IPS-18a (cell line): Measurements from ENCODE around the gene RPUSD3.
"Not testable (repeated sequence)": the region's sequence is repeated elsewhere in the genome, so short reads cannot be mapped to it uniquely, and the experiment has no call there.

Experiments used
- H3K27ac ChIP-seq: one replicate; pipeline ENCODE4 v1.5.1; 2013; ENCODE audit warnings: low read length
- H3K27me3 ChIP-seq: one replicate; pipeline ENCODE4 v1.6.1; 2013; ENCODE audit warnings: mild to moderate bottlenecking, low read length; ENCODE audit not compliant: control insufficient read depth, insufficient read depth
- H3K36me3 ChIP-seq: one replicate; pipeline ENCODE4 v1.6.1; 2013; ENCODE audit warnings: low read depth, low read length; ENCODE audit not compliant: control insufficient read depth
- H3K4me1 ChIP-seq: one replicate; pipeline ENCODE4 v1.6.1; 2013; ENCODE audit warnings: low read depth, low read length; ENCODE audit not compliant: control insufficient read depth
- H3K4me3 ChIP-seq: one replicate; pipeline ENCODE4 v1.5.1; 2013; ENCODE audit warnings: low read length
- H3K9ac ChIP-seq: one replicate; pipeline ENCODE4 v1.6.1; 2013; ENCODE audit warnings: mild to moderate bottlenecking, low read length, moderate library complexity
- H3K9me3 ChIP-seq: one replicate; pipeline ENCODE4 v1.6.1; 2013; ENCODE audit warnings: low read depth, low read length; ENCODE audit not compliant: control insufficient read depth

Gene RPUSD3

GRCh38 chr3:9879830-9880549 lies 36.2 kb upstream of the RPUSD3 start, which contains the start of gene CIDEC:
Gene CIDEC (minus strand): TSS chr3:9880253. CDS start chr3:9878486, 1,767 bp downstream.
- H3K4me1 ChIP-seq = no peaks in the 10 kb centered on the region
- no peaks in the 10 kb centered on the region for H3K27me3 ChIP-seq
- no peaks in the 10 kb centered on the region for H3K9me3 ChIP-seq
- no peak within 1 kb of the TSS for H3K4me3 ChIP-seq
- no peak within 1 kb of the TSS for H3K27ac ChIP-seq
- no peaks in the 10 kb centered on the region for H3K36me3 ChIP-seq
- no peak within 1 kb of the TSS for H3K9ac ChIP-seq

GRCh38 chr3:9878700-9879099 lies 34.9 kb upstream of the RPUSD3 start:
- Histone ChIP-seq H3K9me3 (no peaks in the 10 kb centered on the region), H3K4me3 (no peak overlapping the region), H3K9ac (no peak overlapping the region), H3K4me1 (no peaks in the 10 kb centered on the region), H3K27me3 (no peaks in the 10 kb centered on the region), H3K27ac (no peak overlapping the region), H3K36me3 (no peaks in the 10 kb centered on the region)

- Histone ChIP-seq H3K36me3 (no peaks in the 10 kb centered on the region), H3K9me3 (no peaks in the 10 kb centered on the region), H3K27me3 (no peaks in the 10 kb centered on the region), H3K4me1 (no peaks in the 10 kb centered on the region), H3K27ac (no peak overlapping the region), H3K9ac (no peak overlapping the region), H3K4me3 (no peak overlapping the region)
These were observed 33.2 kb upstream of the RPUSD3 start for GRCh38 chr3:9876991-9877390.

- H3K4me3 ChIP-seq, H3K27ac ChIP-seq, H3K9ac ChIP-seq, H3K9me3 ChIP-seq, H3K27me3 ChIP-seq, H3K36me3 ChIP-seq, H3K4me1 ChIP-seq: not testable (repeated sequence)
These were observed 32.4 kb upstream of the RPUSD3 start for GRCh38 chr3:9876255-9876654.

- Histone ChIP-seq H3K9me3 (no peaks in the 10 kb centered on the region), H3K27me3 (no peaks in the 10 kb centered on the region), H3K9ac (no peak overlapping the region), H3K4me1 (no peaks in the 10 kb centered on the region), H3K36me3 (no peaks in the 10 kb centered on the region), H3K27ac (no peak overlapping the region), H3K4me3 (no peak overlapping the region)
These were observed 31.6 kb upstream of the RPUSD3 start for GRCh38 chr3:9875448-9875847.

GRCh38 chr3:9872067-9872466 lies 28.3 kb upstream of the RPUSD3 start:
- not testable (repeated sequence) for H3K9me3 ChIP-seq, H3K27ac ChIP-seq, H3K27me3 ChIP-seq, H3K9ac ChIP-seq, H3K4me1 ChIP-seq, H3K4me3 ChIP-seq, H3K36me3 ChIP-seq

- no peaks in the 10 kb centered on the region for H3K36me3 ChIP-seq
- no peaks in the 10 kb centered on the region for H3K27me3 ChIP-seq
- no peak overlapping the region for H3K9ac ChIP-seq
- H3K4me1 ChIP-seq = no peaks in the 10 kb centered on the region
- H3K4me3 ChIP-seq = no peak overlapping the region
- no peak overlapping the region for H3K27ac ChIP-seq
- no peaks in the 10 kb centered on the region for H3K9me3 ChIP-seq
These were observed 27.2 kb upstream of the RPUSD3 start for GRCh38 chr3:9870978-9871377.

- H3K9ac ChIP-seq = no peak overlapping the region
- no peak overlapping the region for H3K4me3 ChIP-seq
- H3K27me3 ChIP-seq = no peaks in the 10 kb centered on the region
- H3K36me3 ChIP-seq = no peaks in the 10 kb centered on the region
- no peaks in the 10 kb centered on the region for H3K4me1 ChIP-seq
- no peaks in the 10 kb centered on the region for H3K9me3 ChIP-seq
- no peak overlapping the region for H3K27ac ChIP-seq
These were observed 26.1 kb upstream of the RPUSD3 start for GRCh38 chr3:9869955-9870354.

- no peak overlapping the region for H3K9ac ChIP-seq
These were observed 23.3 kb upstream of the RPUSD3 start for GRCh38 chr3:9867106-9867505.

GRCh38 chr3:9866639-9867038 lies 22.8 kb upstream of the RPUSD3 start:
- Histone ChIP-seq H3K4me3 (no peak overlapping the region), H3K4me1 (no peaks in the 10 kb centered on the region), H3K27me3 (peaks cover 16% of the 10 kb centered on the region), H3K27ac (no peak overlapping the region), H3K9ac (no peak overlapping the region), H3K9me3 (no peaks in the 10 kb centered on the region), H3K36me3 (no peaks in the 10 kb centered on the region)

More at GRCh38 chr3:9867106-9867505, 23.3 kb upstream of the RPUSD3 start:
- H3K27me3 ChIP-seq = peaks cover 11% of the 10 kb centered on the region
- H3K36me3 ChIP-seq = no peaks in the 10 kb centered on the region
- no peak overlapping the region for H3K4me3 ChIP-seq
- no peak overlapping the region for H3K27ac ChIP-seq
- no peaks in the 10 kb centered on the region for H3K9me3 ChIP-seq
- no peaks in the 10 kb centered on the region for H3K4me1 ChIP-seq

GRCh38 chr3:9865125-9865637 lies 21.4 kb upstream of the RPUSD3 start:
- H3K4me1 ChIP-seq, H3K27ac ChIP-seq, H3K4me3 ChIP-seq, H3K9me3 ChIP-seq, H3K36me3 ChIP-seq, H3K9ac ChIP-seq: not testable (repeated sequence)
- peaks cover 21% of the 10 kb centered on the region for H3K27me3 ChIP-seq

GRCh38 chr3:9864200-9864927 lies 20.6 kb upstream of the RPUSD3 start:
- no peaks in the 10 kb centered on the region for H3K36me3 ChIP-seq
- H3K27ac ChIP-seq = no peak overlapping the region
- H3K9ac ChIP-seq = no peak overlapping the region
- peaks cover 21% of the 10 kb centered on the region for H3K27me3 ChIP-seq
- H3K4me1 ChIP-seq = peaks cover 4% of the 10 kb centered on the region
- H3K9me3 ChIP-seq = no peaks in the 10 kb centered on the region
- no peak overlapping the region for H3K4me3 ChIP-seq
